Measurements from ENCODE around the gene ALS2CL.

GRCh38 chr3:46639221-46639620 lies 54.3 kb downstream of the ALS2CL start:
- TF ChIP-seq CTCF (IDR thresholded peaks at IDR 0.05; ENCODE audit: extremely low read depth in 1 of 2, insufficient read depth in 1 of 2, low read depth in 1 of 2, low read length in 2 of 2) (no peak), MAX (IDR thresholded peaks at IDR 0.05; ENCODE audit: insufficient read depth, insufficient read length) (no peak), POLR2A (IDR thresholded peaks at IDR 0.05; ENCODE audit: low read depth, low read length) (no peak)

All from endothelial cell of umbilical vein (primary cell).